ENCODE data around the gene SYNJ1.
"Not testable (repeated sequence)": the region's sequence is repeated elsewhere in the genome, so short reads cannot be mapped to it uniquely, and the experiment has no call there.

Gene SYNJ1

DNA sequence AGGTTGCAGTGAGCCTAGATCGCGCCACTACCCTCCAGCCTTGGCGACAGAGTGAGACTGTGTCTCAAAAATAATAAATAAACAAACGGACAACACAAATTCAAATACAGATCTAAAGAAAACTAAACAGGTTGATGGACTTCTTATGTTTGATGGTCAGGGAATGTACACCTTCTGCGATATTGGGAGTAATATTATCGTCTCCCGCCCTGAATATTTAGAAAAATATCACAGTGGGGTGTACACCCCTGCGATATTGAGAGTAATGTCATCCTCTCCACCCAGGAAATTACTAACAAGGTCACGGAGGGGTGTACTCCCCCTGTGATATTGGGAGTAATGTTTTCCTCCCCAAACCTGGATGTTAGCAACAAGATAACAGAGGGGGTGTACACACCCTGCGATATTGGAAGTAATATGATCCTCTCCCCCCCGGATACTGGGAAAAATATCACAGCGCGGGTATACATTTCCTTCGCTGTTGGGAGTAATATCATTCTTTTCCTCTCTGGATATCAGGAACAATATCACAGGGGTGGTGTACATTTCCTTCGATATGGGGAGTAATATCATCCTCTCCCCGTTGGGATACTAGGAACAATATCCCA, 114.3 kb downstream of the SYNJ1 start:
- DNase-seq (ENCODE audit: low read depth in 2 of 2), result no peak

GRCh38 chr21:32612999-32613337, 114.8 kb downstream of the SYNJ1 start:
- no peak for DNase-seq (ENCODE audit: low read depth in 2 of 2)

GRCh38 chr21:32612075-32612998, 115.5 kb downstream of the SYNJ1 start, which contains the start of gene CFAP298:
Gene CFAP298 (minus strand): TSS chr21:32612377. CDS start chr21:32612243, 134 bp downstream.
- peak; percentile 69 to 71 for DNase-seq (ENCODE audit: low read depth in 2 of 2)

DNA sequence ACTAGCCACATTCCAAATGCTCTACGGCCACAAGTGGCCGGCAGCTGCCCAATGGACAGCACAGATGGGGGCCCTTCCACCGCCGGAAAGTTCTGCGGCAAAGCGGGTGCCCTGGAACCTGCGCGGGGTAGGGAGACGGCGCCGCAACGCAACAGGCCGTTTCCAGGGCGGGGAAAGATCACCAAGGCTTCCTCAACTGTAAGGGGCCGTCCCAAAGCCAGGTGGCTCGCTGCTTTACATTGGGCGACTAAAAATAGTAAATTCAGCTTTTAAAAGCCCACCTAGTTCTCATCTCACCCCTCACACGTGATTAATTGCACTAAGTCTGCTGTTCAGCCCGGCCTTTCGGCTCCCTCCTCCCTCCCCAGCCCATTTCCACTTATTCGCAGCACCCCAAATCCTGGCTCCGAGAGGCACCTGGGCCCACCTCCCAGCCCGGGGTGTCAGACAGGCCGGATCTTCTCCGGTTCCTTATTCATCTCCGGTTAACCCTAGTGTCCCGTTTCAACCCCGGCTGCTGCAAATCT, 116.3 kb downstream of the SYNJ1 start:
- peak in 1 of 2 donors; percentile 28 for DNase-seq (ENCODE audit: low read depth in 2 of 2)

DNA sequence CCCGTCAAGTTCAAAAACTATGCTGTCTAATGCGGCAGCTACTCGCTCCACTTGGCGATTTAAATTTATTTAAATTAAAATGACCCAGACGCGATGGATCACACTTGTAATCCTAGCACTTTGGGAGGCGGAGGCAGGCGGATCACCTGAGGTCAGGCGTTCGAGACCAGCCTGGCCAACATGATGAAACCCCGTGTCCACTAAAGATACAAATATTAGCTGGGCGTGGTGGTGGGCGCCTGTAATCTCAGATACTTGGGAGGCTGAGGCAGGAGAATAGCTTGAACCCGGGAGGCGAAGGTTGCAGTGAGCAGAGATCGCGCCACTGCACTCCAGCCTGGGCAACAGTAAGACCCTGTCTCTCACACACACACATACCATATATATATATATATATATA, 116.9 kb downstream of the SYNJ1 start:
- DNase-seq (ENCODE audit: low read depth in 2 of 2), result not testable (repeated sequence)

DNA sequence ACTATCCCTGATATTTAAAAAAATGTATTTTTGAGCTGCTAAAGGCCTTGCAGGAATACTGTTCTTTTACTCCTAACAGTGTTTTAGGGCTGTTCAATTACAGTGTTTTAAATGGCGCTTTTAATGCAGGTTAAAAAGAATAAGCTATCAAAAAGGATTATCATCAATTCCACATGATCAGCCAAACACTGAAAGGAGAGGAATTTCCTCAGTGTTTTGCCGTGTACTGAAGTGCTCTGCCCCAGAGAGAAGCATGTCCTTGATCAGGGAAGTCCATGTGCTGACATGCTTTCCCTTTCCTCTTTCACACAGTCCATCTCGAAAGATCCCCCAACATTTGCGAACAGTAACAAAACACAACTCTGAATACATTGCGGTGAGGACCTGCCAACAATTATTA, 119.0 kb downstream of the SYNJ1 start:
- no peak for DNase-seq (ENCODE audit: low read depth in 2 of 2)

GRCh38 chr21:32605469-32605868, 122.3 kb downstream of the SYNJ1 start:
- no peak for DNase-seq (ENCODE audit: low read depth in 2 of 2)

DNA sequence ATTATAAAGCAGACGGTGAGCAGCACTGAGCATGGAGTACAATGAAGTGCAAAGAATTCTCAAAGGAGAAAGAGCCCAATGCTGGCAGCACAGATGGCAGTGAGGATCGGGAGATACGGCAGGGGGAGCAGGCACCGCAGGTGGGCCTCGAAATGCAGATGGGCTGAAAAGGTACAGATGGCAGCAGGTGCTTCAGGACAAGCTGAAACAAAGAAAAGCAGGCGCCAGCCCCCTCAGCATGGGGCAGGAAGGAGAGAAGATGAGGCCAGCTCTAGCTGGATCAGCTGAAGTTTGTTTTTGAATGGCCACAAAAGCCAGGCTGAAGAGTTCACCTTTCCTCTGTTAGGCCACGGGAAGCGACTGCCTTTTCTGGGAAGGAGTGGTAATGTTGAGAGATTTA, 123.3 kb downstream of the SYNJ1 start:
- DNase-seq (ENCODE audit: low read depth in 2 of 2), result no peak

DNA sequence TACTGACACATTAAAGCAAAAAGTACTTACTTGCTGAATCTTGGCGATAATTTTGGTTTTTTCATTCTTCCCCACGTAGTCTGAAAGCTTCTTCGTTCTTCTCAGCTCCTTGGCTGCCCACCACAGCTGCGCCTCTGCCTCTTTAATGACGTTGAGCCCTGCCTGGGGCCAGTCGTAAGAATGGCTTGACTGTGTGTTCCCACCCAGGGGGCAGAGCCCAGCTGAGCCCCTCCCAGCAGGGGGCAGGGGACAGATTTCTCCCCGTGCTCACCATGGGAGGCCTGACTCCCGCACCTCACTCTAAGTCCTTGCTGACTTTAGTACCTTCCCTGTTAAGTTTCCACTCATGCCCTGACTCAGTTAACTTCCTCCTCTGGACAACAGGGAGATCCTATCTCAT, 124.7 kb downstream of the SYNJ1 start:
- no peak for DNase-seq (ENCODE audit: low read depth in 2 of 2)

- no peak for DNase-seq (ENCODE audit: low read depth in 2 of 2)
Measured at GRCh38 chr21:32602099-32602498, 125.7 kb downstream of the SYNJ1 start.

GRCh38 chr21:32599526-32599925, 128.3 kb downstream of the SYNJ1 start:
- no peak for DNase-seq (ENCODE audit: low read depth in 2 of 2)

GRCh38 chr21:32599091-32599490, 128.7 kb downstream of the SYNJ1 start:
- DNase-seq (ENCODE audit: low read depth in 2 of 2), result no peak

DNA sequence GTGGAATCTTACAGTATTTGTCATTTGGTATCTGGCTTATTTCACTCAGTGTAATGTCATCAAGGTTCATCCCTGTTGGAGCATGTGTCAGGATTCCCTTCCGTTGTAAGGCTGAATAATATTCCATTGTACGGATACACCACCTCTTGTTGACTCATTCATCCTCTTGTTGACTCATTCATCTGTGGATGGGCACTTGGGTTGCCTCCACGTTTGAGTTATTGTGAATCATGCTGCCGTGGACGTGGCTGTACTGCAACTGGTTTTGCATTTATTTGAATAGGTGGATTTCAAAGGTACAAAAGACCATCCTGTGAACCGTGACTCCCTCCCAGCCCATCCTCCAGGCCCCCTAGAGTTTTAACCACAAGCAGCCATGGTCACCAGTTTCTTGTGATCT, 130.6 kb downstream of the SYNJ1 start:
- no peak for DNase-seq (ENCODE audit: low read depth in 2 of 2)

- no peak for DNase-seq (ENCODE audit: low read depth in 2 of 2)
Measured at GRCh38 chr21:32595431-32595830, 132.4 kb downstream of the SYNJ1 start.

DNA sequence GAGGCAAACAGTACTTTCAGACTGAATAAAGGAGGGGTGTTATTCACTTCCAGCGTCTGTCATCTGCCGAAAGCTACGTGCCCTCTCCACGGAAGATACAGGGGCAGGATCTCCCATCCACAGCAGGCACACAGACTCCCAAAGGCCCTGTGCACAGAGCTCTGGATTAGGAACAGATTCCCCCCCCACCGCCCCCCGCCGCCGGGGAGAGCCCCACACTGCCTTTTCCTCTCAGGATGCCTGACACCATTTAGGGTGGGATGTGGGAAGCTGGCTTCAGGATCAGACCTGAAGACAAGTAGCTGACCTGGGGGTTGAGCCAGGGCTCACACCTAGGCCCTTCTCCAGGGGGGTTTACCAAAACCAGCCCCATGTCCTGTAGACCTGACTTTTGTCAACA, 134.1 kb downstream of the SYNJ1 start:
- no peak for DNase-seq (ENCODE audit: low read depth in 2 of 2)

GRCh38 chr21:32592929-32593502, 134.8 kb downstream of the SYNJ1 start:
- no peak for DNase-seq (ENCODE audit: low read depth in 2 of 2)

DNA sequence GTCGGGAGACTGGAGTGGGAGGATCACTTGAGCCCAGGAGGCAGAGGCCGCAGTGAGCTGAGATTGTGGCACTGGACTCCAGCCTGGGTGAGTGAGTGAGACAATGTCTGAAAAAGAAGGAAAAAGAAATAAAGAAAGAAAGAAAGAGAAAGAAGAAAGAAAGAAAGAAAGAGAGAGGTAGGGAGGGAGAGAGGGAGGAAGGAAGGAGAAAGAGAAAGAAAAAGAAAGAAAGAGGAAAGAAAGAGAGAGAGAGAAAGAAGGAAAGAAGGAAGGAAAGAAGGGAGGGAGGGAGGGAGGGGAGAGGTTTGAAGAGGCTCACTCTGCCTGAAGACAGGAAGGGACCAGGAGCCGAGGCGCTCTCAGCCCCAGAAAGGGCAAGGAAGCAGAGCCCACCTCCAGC, 137.7 kb downstream of the SYNJ1 start:
- DNase-seq (ENCODE audit: low read depth in 2 of 2), result no peak

DNA sequence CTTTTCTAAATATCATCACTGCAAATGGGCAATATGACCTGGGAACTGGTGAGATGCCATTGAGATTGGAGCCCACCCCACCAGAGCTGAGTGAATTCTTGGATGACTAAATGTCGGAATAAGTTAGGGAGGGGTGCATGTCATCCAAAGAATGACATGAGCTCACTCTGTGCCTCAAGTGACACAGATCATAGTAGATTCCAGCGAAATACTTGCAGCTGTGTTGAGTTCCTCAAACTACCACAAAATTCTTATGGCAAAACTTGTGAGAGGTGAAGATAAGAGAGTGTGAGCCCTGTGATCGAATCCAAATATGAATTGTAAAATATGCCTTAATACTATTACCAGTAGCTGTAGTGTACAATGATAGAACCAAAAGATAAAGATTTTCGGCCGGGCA, 140.2 kb downstream of the SYNJ1 start:
- no peak for DNase-seq (ENCODE audit: low read depth in 2 of 2)

DNA sequence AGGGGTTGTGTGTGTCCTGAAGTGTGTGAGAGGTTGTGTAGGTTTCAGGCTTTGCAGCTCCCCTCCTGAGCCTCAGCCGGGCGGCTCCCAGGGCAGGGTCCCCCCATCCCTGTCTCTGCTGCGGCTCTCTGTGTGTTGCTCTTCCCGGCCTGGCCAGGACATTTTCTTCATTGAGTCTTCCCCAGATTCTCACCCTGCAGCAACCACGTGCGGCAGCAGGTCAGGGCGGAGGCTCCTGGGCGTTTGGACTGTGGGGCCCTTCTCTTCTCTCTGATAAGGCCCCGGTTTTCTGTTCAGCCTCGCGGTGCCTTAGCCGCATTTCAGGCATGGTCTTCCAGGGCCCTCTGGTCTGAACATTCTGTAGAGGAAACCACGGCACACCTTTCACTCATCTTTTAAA, 140.7 kb downstream of the SYNJ1 start:
- DNase-seq (ENCODE audit: low read depth in 2 of 2), result no peak

DNA sequence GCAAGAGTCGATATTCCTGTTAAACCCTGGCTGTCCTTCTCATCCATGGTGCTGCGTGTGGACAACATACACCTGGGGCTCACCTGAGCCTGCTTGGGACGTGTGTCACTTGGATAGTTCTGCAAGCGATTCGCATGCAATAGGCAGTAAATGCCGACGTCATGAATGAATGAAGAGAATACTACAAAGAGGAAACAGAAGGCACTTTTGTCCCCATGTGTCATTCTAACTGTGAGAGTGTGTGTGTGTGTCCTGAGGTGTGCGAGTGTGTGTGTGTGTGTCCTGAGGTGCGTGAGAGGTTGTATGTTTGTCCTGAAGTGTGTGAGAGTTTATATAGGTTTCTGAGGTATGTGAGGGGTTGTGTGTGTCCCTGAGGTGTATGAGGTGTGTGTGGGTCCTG, 141.8 kb downstream of the SYNJ1 start:
- DNase-seq (ENCODE audit: low read depth in 2 of 2), result no peak

DNA sequence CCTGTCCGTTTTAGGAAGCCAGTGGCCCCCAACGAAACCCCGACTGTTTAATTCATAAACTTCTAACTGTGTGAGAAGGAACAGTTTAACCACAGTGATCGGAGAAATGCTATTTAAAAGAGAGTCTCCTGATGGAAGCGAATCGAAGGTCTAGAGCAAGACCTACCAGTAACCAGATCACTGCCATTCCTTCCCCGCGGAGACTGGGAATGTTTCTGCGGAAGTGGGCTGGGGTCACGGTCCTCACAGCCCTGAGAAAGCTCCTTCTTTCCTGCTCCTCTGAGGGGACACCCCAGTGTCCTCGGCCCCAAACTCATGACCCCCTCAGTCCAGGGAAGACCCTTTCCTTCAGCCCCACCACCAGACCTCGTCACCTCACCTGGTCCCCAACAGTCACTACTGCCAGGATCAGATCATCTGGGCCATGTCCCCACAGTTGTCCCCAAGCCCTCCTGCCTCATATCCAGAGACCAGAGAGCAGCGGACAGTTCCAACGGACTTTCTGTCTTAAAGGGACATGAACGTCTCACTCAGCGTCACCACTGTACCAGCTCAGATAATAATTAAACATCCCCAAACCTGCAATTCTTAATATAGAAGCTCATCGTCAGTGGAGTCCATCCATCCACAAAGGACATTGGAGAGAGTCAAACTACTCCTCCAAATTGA, 142.6 kb downstream of the SYNJ1 start, which contains the start of gene TCP10L:
TSS of gene TCP10L (minus strand) at position 482 of the 669 bp plus-strand sequence. CDS start 1,219 bp downstream, outside the sequence.
- no peak for DNase-seq (ENCODE audit: low read depth in 2 of 2)

DNA sequence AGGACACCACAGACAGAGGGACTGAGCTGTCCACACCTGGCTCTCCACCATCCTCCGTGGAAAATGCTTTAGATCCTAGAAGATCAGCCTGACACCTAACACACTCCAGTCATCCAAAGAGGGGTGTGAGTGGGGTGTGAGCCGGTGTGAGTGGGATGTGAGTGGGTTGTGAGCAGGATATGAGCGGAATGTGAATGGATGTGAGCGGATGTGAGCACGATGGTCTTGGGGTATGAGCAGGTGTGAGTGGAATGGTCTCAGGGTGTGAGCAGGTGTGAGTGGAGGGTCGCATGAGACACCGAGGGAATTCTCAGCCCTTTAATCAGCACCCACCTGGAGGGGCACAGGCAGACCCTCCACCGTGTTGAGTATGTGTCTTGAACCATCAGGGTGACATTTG, 143.3 kb downstream of the SYNJ1 start:
- no peak for DNase-seq (ENCODE audit: low read depth in 2 of 2)

Data from activated CD4-positive, alpha-beta T cell treated with anti-CD3 and anti-CD28 coated beads for 24 hours (primary cell).